CD14-positive monocyte (primary cell): ENCODE results near the gene ABI3. TPM values are rescaled to one million over a fixed set of nuclear protein-coding genes. Genes with fewer than 3 reads are reported as not detected.

Source experiments
- DNase-seq, 3 donors: peaks; one replicate each; pipeline ENCODE4 v3.0.0-alpha.2; 2011 to 2022
- H2AFZ ChIP-seq: 2 replicates; pipeline ENCODE4 v1.6.0; 2012; ENCODE audit warnings: mild to moderate bottlenecking, low read depth, low read length, inconsistent platforms; ENCODE audit not compliant: insufficient read depth, poor library complexity, severe bottlenecking
- H3K27ac ChIP-seq, 2 donors: 1 replicate in 1 of 2; 2 replicates in 1 of 2; pipeline ENCODE4 v1.5.1; 2012 to 2013; ENCODE audit warnings: low read length in 2 of 2, control low read depth in 1 of 2, inconsistent platforms in 1 of 2, low read depth in 1 of 2, mild to moderate bottlenecking in 1 of 2
- H3K27me3 ChIP-seq, 2 donors: one replicate each; pipeline versions ENCODE4 v1.6.0 to v1.6.1; 2011 to 2013; ENCODE audit warnings: low read length in 2 of 2; ENCODE audit not compliant: control insufficient read depth in 2 of 2, insufficient read depth in 2 of 2
- H3K36me3 ChIP-seq, 2 donors: replicated peaks in 1 of 2; 1 replicate in 1 of 2; 2 replicates in 1 of 2; pipeline versions ENCODE4 v1.5.1 to v1.6.1; 2012 to 2013; ENCODE audit warnings: low read length in 2 of 2, control low read depth in 1 of 2, inconsistent platforms in 1 of 2, mild to moderate bottlenecking in 1 of 2; ENCODE audit not compliant: insufficient read depth in 2 of 2, control insufficient read depth in 1 of 2
- H3K4me1 ChIP-seq, 2 donors: 1 replicate in 1 of 2; 2 replicates in 1 of 2; pipeline versions ENCODE4 v1.5.1 to v1.6.1; 2012 to 2013; ENCODE audit warnings: low read length in 2 of 2, control low read depth in 1 of 2, inconsistent platforms in 1 of 2, mild to moderate bottlenecking in 1 of 2, moderate library complexity in 1 of 2; ENCODE audit not compliant: insufficient read depth in 2 of 2, control insufficient read depth in 1 of 2
- H3K4me2 ChIP-seq: replicated peaks from 2 replicates; pipeline ENCODE3; 2012; ENCODE audit warnings: low read length, moderate library complexity, mild to moderate bottlenecking; ENCODE audit not compliant: poor library complexity, severe bottlenecking; ENCODE audit errors: extremely low read depth
- H3K4me3 ChIP-seq, 3 experiments: fragments of 200-600 bp in 1 of 3; sonication (generic) in 1 of 3; replicated peaks in 1 of 3; 1 replicate in 2 of 3; 2 replicates in 1 of 3; pipeline ENCODE4 v1.5.1; 2011 to 2013; ENCODE audit warnings: low read length in 3 of 3, mild to moderate bottlenecking in 3 of 3, control low read depth in 2 of 3, low read depth in 2 of 3, inconsistent platforms in 1 of 3, moderate library complexity in 1 of 3
- H3K79me2 ChIP-seq: 2 replicates; pipeline ENCODE4 v1.6.0; 2012; ENCODE audit warnings: mild to moderate bottlenecking, control low read depth, inconsistent platforms, low read length, moderate library complexity; ENCODE audit not compliant: insufficient read depth
- H3K9ac ChIP-seq: 2 replicates; pipeline ENCODE4 v1.6.0; 2017; ENCODE audit warnings: low read length, mild to moderate bottlenecking; ENCODE audit not compliant: insufficient read depth, poor library complexity, severe bottlenecking
- H3K9me3 ChIP-seq, 2 donors: replicated peaks in 1 of 2; 1 replicate in 1 of 2; 2 replicates in 1 of 2; pipeline versions ENCODE4 v1.5.1 to v1.6.1; 2012 to 2013; ENCODE audit warnings: low read length in 2 of 2, control low read depth in 1 of 2; ENCODE audit not compliant: control insufficient read depth in 1 of 2, insufficient read depth in 1 of 2
- H4K20me1 ChIP-seq: 2 replicates; pipeline ENCODE4 v1.6.0; 2012; ENCODE audit warnings: mild to moderate bottlenecking, low read length, control low read depth, moderate library complexity; ENCODE audit not compliant: insufficient read depth
- H3K27ac Mint-ChIP-seq, 7 donors: one replicate each; pipeline ENCODE4 v1.8.0; 2020; ENCODE audit warnings: mild to moderate bottlenecking in 7 of 7, mixed read lengths in 7 of 7, moderate library complexity in 6 of 7, inconsistent platforms in 2 of 7
- H3K27me3 Mint-ChIP-seq, 3 donors: one replicate each; pipeline ENCODE4 v1.8.0; 2021 to 2022; ENCODE audit warnings: low read depth in 3 of 3, mild to moderate bottlenecking in 3 of 3, mixed read lengths in 3 of 3, moderate library complexity in 3 of 3, inconsistent platforms in 1 of 3
- H3K36me3 Mint-ChIP-seq, 2 donors: one replicate each; pipeline ENCODE4 v1.8.0; 2020; ENCODE audit warnings: mixed read lengths in 2 of 2, inconsistent platforms in 1 of 2, mild to moderate bottlenecking in 1 of 2
- H3K4me1 Mint-ChIP-seq: one replicate; pipeline ENCODE4 v1.8.0; 2020; ENCODE audit warnings: mild to moderate bottlenecking, mixed read lengths
- H3K4me3 Mint-ChIP-seq, 2 donors: one replicate each; pipeline ENCODE4 v1.8.0; 2020; ENCODE audit warnings: mild to moderate bottlenecking in 2 of 2, mixed read lengths in 2 of 2, moderate library complexity in 1 of 2
- H3K9me3 Mint-ChIP-seq, 7 donors: one replicate each; pipeline ENCODE4 v1.8.0; 2020 to 2022; ENCODE audit warnings: mixed read lengths in 7 of 7, mild to moderate bottlenecking in 6 of 7, moderate library complexity in 6 of 7, inconsistent platforms in 2 of 7
- CTCF ChIP-seq: fragments of 200-600 bp; IDR thresholded peaks from one replicate; pipeline ENCODE4 v1.8.0; 2022; ENCODE audit warnings: antibody characterized with exemption, mild to moderate bottlenecking
- WGBS: methylation state at CpG from one replicate; pipeline ENCODE4 v1.1.5; 2013; ENCODE audit warnings: missing lambda C conversion rate; ENCODE audit not compliant: insufficient coverage; 5-methylcytosine and 5-hydroxymethylcytosine counted together
- intact Hi-C, 2 donors: fragments of 100-400 bp; cut with micrococcal nuclease; formaldehyde crosslinking; loops; one replicate each; pipeline versions ENCODE4 v1.15.0 to v1.15.1; 2023
- polyA plus RNA-seq, 3 donors: library from polyadenylated mRNA; depleted of rRNA in 1 of 3; unstranded in 2 of 3; stranded (reverse) in 1 of 3; fragments of 300-500 nt in 2 of 3; fragments of >200 nt in 1 of 3; fragmentation: Illumina TruSeq in 2 of 3; gene quantifications; 1 replicate in 2 of 3; 2 replicates in 1 of 3; pipeline ENCODE4 v1.2.3, GENCODE V29; 2012 to 2021

The ABI3 gene
- polyA plus RNA-seq, 3 donors = 43.2 to 90.6 (median 73.2) TPM

- H3K27me3 ChIP-seq = no peaks in the 10 kb centered on the region
- peaks cover 0 to 1% (median 0%) of the 10 kb centered on the region in 7 donors for H3K9me3 Mint-ChIP-seq
These were observed 12.3 kb upstream of the ABI3 start for GRCh38 chr17:49198211-49198610.

GRCh38 chr17:49200423-49201083 is 10.0 kb upstream of the ABI3 start:
- no peak overlapping the region for H3K9ac ChIP-seq
- no peak overlapping the region for H3K4me3 ChIP-seq
- H3K79me2 ChIP-seq = no peaks in the 10 kb centered on the region
- no peaks in the 10 kb centered on the region for H3K27me3 ChIP-seq
- Mint-ChIP-seq H3K9me3 (peaks cover 0 to 1% (median 0%) of the 10 kb centered on the region in 7 donors), H3K4me3 (no peak overlapping the region), H3K36me3 (peaks cover 0 to 3% of the 10 kb centered on the region in 2 donors), H3K27ac (no peak overlapping the region), H3K4me1 (peaks cover 34% of the 10 kb centered on the region), H3K27me3 (peaks cover 0 to 7% (median 7%) of the 10 kb centered on the region in 3 donors)
- H3K36me3 ChIP-seq = no peaks in the 10 kb centered on the region
- no peak for TF ChIP-seq CTCF
- intact Hi-C loops = no loop called here
- H3K4me2 ChIP-seq = no peak overlapping the region
- no peak overlapping the region for H3K27ac ChIP-seq
- WGBS = 68% methylated on average over 5 of the region's 13 CpGs
- H3K9me3 ChIP-seq = no peaks in the 10 kb centered on the region
- no peaks in the 10 kb centered on the region for H4K20me1 ChIP-seq
- no peak for DNase-seq
- no peak overlapping the region for H2AFZ ChIP-seq
- peaks cover 12 to 13% of the 10 kb centered on the region in 2 donors for H3K4me1 ChIP-seq

More at GRCh38 chr17:49198211-49198610, 12.3 kb upstream of the ABI3 start:
- H3K36me3 Mint-ChIP-seq = peaks cover 0 to 3% of the 10 kb centered on the region in 2 donors
- no peak overlapping the region for H3K4me3 Mint-ChIP-seq
- Histone ChIP-seq H3K4me2 (no peak overlapping the region), H2AFZ (no peak overlapping the region), H3K4me3 (no peak overlapping the region), H3K27ac (no peak overlapping the region), H3K4me1 (peaks cover 20% of the 10 kb centered on the region in 2 donors), H4K20me1 (no peaks in the 10 kb centered on the region), H3K79me2 (no peaks in the 10 kb centered on the region), H3K36me3 (no peaks in the 10 kb centered on the region), H3K9me3 (no peaks in the 10 kb centered on the region), H3K9ac (no peak overlapping the region)
- DNase-seq = no peak
- intact Hi-C loops = no loop called here
- H3K27me3 Mint-ChIP-seq = peaks cover 0 to 7% (median 3%) of the 10 kb centered on the region in 3 donors
- no peak overlapping the region for H3K27ac Mint-ChIP-seq
- peaks cover 35% of the 10 kb centered on the region for H3K4me1 Mint-ChIP-seq
- WGBS = no CpG with 5 or more reads among the region's 2 CpGs
- TF ChIP-seq CTCF = no peak
